22Rv1 (cell line): ENCODE data around the gene MAMLD1.

Experiments used
- ZFX ChIP-seq: fragments of 450-650 bp; IDR thresholded peaks from 2 replicates; pipeline ENCODE4 v1.6.1; 2017; ENCODE audit warnings: antibody characterized with exemption, borderline replicate concordance
- TF ChIP-seq, protein P1 (sequence below): fragments of 450-650 bp; IDR thresholded peaks from 2 replicates; pipeline ENCODE4 v1.5.1; 2017; ENCODE audit warnings: mild to moderate bottlenecking

DNA sequence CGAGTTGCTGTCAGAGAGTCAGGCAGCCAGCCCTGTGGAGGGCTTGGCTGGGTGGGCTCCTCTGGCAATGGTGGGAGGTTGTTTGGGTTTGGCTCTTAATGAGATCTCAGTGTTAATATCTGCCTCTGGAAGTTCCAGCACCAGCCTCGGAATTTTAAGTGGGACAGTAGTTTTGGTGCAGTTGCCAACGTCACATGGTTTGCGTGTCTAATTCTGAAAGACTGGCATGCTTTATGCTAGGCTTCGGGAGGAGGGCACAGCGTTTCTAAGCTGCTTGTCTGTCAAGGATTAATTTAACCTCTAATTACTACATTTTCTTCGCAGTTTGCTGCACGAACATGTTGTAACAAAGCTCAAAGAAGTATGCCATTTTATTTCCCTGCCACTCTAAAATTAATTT, 9.2 kb downstream of the MAMLD1 start:
- TF ChIP-seq, protein P1, sequence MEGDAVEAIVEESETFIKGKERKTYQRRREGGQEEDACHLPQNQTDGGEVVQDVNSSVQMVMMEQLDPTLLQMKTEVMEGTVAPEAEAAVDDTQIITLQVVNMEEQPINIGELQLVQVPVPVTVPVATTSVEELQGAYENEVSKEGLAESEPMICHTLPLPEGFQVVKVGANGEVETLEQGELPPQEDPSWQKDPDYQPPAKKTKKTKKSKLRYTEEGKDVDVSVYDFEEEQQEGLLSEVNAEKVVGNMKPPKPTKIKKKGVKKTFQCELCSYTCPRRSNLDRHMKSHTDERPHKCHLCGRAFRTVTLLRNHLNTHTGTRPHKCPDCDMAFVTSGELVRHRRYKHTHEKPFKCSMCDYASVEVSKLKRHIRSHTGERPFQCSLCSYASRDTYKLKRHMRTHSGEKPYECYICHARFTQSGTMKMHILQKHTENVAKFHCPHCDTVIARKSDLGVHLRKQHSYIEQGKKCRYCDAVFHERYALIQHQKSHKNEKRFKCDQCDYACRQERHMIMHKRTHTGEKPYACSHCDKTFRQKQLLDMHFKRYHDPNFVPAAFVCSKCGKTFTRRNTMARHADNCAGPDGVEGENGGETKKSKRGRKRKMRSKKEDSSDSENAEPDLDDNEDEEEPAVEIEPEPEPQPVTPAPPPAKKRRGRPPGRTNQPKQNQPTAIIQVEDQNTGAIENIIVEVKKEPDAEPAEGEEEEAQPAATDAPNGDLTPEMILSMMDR = no peak
- TF ChIP-seq ZFX = no peak
